ENCODE results near the gene ALDH6A1.
A peak's percentile ranks its signal among the peaks of the same experiment; 100 is the strongest.
"Not testable (repeated sequence)": the region's sequence is repeated elsewhere in the genome, so short reads cannot be mapped to it uniquely, and the experiment has no call there.

Gene ALDH6A1

DNA sequence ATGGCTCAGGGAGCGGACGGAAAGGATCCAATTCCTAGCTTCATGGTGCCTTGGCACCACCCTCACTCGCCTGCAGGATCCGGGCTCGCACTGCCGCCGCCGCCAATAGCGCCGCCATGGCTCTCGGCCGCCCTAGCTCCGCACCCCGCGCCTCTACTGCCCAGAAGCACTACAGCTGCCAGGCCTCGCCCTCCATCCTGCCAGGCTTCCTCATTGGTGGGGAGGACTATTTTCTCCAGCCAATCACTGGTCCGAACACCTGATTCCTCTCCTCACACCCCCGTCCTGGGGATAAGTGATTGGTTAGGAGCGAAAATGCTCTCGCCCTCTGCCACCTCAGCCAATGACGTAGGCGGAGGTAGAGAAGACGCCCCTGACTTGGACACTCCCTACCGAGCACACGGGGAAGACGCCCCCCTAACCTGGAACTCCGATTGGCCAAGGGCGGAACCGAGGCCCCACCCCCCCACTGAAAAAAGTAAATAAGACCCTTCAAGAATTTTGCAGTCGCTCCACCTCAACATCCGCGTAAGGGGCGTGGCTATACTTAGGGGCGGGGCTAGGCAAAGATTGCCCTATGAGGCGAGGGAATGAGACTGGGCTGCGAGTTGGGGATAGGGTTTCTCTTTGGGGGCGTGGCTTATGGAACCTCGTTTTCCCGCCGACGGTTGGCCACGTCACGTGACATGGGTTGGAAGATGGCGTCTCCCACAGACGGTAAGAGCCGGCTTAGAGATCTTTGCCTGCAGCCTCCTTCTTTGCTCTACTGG is at the start of gene ALDH6A1, which contains the start of gene LIN52:
Gene ALDH6A1, minus strand, starts transcription at position 177 of the 770 bp plus-strand sequence. Its CDS starts 59 bp downstream, at position 118.
Gene LIN52, plus strand, starts transcription at position 680 of the 770 bp plus-strand sequence. Its CDS starts 19 bp downstream, at position 699.
- no peak for TF ChIP-seq CTCF (IDR thresholded peaks at IDR 0.05; ENCODE audit: insufficient read depth, missing control alignments)
- peak; percentile 97 for DNase-seq (ENCODE audit: insufficient read length, low spot score)
- FAIRE-seq: no peak

DNA sequence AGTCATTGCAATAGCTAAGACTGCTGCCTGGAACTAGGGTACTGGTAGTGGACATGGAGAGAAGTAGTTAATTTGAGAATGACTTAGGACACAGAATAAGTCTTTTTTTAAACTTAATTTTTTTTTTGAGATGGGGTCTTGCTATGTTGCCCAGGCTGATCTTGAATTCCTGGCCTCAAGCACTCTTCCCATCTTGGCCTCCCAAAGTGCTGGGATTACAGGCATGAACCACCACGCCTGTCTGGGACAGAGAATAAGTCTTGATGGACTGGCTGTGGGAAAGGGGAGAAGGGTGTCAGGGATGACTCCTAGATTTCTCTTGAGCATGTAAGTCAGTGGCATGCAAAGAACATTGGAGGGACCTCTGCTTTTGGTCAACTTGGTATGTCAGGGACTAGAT is 43.4 kb upstream of the ALDH6A1 start:
- DNase-seq (ENCODE audit: insufficient read length, low spot score) (no peak), FAIRE-seq (no peak)
- no peak for TF ChIP-seq CTCF (IDR thresholded peaks at IDR 0.05; ENCODE audit: insufficient read depth, missing control alignments)

GRCh38 chr14:74126315-74127013 is 42.2 kb upstream of the ALDH6A1 start:
- no peak for TF ChIP-seq CTCF (IDR thresholded peaks at IDR 0.05; ENCODE audit: insufficient read depth, missing control alignments)
- DNase-seq (ENCODE audit: insufficient read length, low spot score) (no peak), FAIRE-seq (no peak)

- not testable (repeated sequence) for FAIRE-seq; DNase-seq (ENCODE audit: insufficient read length, low spot score)
Measured at GRCh38 chr14:74125487-74125886, 41.2 kb upstream of the ALDH6A1 start.

GRCh38 chr14:74111395-74112216 is 27.4 kb upstream of the ALDH6A1 start:
- FAIRE-seq: peak; percentile 81
- TF ChIP-seq CTCF (IDR thresholded peaks at IDR 0.05; ENCODE audit: insufficient read depth, missing control alignments): peak; percentile 80
- not testable (repeated sequence) for DNase-seq (ENCODE audit: insufficient read length, low spot score)

- FAIRE-seq: no peak
- no peak for TF ChIP-seq CTCF (IDR thresholded peaks at IDR 0.05; ENCODE audit: insufficient read depth, missing control alignments)
- DNase-seq (ENCODE audit: insufficient read length, low spot score): no peak
Measured at GRCh38 chr14:74109369-74109768, 25.1 kb upstream of the ALDH6A1 start.

- peak; percentile 48 for FAIRE-seq
- no peak for DNase-seq (ENCODE audit: insufficient read length, low spot score)
- TF ChIP-seq CTCF (IDR thresholded peaks at IDR 0.05; ENCODE audit: insufficient read depth, missing control alignments): no peak
Measured at GRCh38 chr14:74105381-74105780, 21.1 kb upstream of the ALDH6A1 start.
